Nephron (organoid): ENCODE data around the gene ACTC1.

ENCODE experiments used
- H3K27ac Mint-ChIP-seq, 3 experiments: 2 replicates each; pipeline ENCODE4 v1.8.0; 2020; ENCODE audit warnings: mixed read lengths in 3 of 3, mild to moderate bottlenecking in 2 of 3, moderate library complexity in 1 of 3
- H3K27me3 Mint-ChIP-seq: 2 replicates; pipeline ENCODE4 v1.8.0; 2021; ENCODE audit warnings: low read depth, mild to moderate bottlenecking, moderate library complexity, mixed read lengths
- H3K36me3 Mint-ChIP-seq: 2 replicates; pipeline ENCODE4 v1.8.0; 2020; ENCODE audit warnings: low read depth, mixed read lengths
- H3K4me1 Mint-ChIP-seq: 2 replicates; pipeline ENCODE4 v1.8.0; 2020; ENCODE audit warnings: mixed read lengths
- H3K4me3 Mint-ChIP-seq, 3 experiments: 2 replicates each; pipeline ENCODE4 v1.8.0; 2020; ENCODE audit warnings: mild to moderate bottlenecking in 3 of 3, mixed read lengths in 3 of 3, moderate library complexity in 2 of 3
- H3K9me3 Mint-ChIP-seq: 2 replicates; pipeline ENCODE4 v1.8.0; 2020; ENCODE audit warnings: mixed read lengths
- TF ChIP-seq, protein P1 (sequence below), 3 experiments: fragments of 200-600 bp; sonication (generic); IDR thresholded peaks; one replicate each; pipeline ENCODE4 v1.5.0; 2021; ENCODE audit warnings: antibody characterized with exemption in 3 of 3; ENCODE audit not compliant: unreplicated experiment in 3 of 3

ACTC1 gene

DNA sequence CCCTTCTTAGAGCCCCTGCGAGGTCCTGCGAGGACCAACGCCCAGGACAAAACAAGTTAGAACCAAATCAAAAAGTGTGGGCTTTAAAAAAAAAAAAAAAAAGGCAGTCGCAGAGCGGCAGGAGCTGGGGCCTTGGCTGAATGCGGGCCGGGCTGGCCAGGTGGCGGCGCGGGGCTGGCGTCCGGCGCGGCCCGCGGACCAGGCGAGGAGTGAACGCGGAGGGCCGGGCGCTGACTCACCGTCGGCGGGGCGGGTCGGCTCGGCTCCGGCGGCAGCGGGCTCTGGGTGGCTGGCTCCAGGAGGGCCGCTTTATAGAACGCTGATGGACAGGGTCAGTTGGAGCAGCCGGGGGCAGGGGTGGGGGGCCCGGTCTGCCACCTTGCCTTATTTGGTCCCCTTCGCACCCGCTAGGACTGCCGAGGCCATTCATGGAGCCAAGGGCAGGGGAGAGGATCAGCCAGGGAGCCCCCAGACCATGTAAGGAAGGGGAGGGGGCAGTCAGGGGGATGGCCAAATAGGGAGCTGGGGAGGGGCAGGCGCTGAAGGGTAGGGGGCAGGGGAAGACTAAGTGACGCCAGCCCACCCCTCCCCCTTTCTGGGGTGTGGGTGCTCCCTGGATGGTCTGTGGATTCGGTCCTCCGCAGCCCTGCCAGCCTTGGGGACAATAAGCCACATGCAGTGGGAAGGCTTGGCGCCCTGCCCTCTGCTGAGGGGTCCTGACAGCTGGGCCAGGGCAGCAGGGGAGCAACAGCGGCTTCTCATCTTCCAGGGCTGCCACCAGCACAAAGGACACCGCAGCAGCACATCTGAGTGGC lies at the start of gene ACTC1:
TSS of gene ACTC1 (minus strand) at position 283 of the 815 bp plus-strand sequence. CDS start 741 bp downstream, outside the sequence.
- Mint-ChIP-seq H3K4me1 (peaks cover 27% of the 10 kb centered on the region), H3K27ac (peak within 1 kb of the TSS in 2 of 3 experiments; percentile 35 to 47), H3K4me3 (peak within 1 kb of the TSS; percentile 71 to 91 (median 87)), H3K27me3 (peaks cover 55% of the 10 kb centered on the region), H3K36me3 (peaks cover 7% of the 10 kb centered on the region), H3K9me3 (no peaks in the 10 kb centered on the region)
- TF ChIP-seq, protein P1, sequence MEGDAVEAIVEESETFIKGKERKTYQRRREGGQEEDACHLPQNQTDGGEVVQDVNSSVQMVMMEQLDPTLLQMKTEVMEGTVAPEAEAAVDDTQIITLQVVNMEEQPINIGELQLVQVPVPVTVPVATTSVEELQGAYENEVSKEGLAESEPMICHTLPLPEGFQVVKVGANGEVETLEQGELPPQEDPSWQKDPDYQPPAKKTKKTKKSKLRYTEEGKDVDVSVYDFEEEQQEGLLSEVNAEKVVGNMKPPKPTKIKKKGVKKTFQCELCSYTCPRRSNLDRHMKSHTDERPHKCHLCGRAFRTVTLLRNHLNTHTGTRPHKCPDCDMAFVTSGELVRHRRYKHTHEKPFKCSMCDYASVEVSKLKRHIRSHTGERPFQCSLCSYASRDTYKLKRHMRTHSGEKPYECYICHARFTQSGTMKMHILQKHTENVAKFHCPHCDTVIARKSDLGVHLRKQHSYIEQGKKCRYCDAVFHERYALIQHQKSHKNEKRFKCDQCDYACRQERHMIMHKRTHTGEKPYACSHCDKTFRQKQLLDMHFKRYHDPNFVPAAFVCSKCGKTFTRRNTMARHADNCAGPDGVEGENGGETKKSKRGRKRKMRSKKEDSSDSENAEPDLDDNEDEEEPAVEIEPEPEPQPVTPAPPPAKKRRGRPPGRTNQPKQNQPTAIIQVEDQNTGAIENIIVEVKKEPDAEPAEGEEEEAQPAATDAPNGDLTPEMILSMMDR (IDR thresholded peaks at IDR 0.05; ENCODE audit: unreplicated experiment in 3 of 3): no peak

DNA sequence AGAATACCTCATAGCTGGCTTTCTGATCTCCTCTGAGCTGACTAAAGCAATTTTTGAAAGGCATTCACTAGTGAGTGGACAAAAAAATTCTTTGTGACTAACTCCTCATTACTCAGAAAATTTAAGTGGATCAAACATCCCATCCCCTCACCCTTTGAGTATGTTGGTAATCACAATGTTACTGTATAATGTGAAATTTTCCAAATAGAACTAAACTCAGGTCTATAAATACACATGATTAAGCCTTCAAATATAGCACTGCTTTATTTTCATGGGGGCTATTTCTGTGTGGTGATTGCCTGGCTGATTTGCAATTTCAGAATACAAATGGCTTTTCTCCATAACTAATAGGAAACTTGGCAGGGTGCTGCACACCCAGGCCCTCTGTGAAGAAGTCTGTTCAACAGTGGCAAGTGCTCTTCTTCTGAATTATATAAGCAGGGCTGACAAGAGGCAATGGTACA lies 45.9 kb upstream of the ACTC1 start:
- no peaks in the 10 kb centered on the region for H3K36me3 Mint-ChIP-seq
- H3K4me3 Mint-ChIP-seq: no peak overlapping the region
- no peak overlapping the region for H3K27ac Mint-ChIP-seq
- H3K27me3 Mint-ChIP-seq: no peaks in the 10 kb centered on the region
- TF ChIP-seq, protein P1 (IDR thresholded peaks at IDR 0.05; ENCODE audit: unreplicated experiment in 3 of 3): no peak
- no peaks in the 10 kb centered on the region for H3K9me3 Mint-ChIP-seq
- peaks cover 3% of the 10 kb centered on the region for H3K4me1 Mint-ChIP-seq

DNA sequence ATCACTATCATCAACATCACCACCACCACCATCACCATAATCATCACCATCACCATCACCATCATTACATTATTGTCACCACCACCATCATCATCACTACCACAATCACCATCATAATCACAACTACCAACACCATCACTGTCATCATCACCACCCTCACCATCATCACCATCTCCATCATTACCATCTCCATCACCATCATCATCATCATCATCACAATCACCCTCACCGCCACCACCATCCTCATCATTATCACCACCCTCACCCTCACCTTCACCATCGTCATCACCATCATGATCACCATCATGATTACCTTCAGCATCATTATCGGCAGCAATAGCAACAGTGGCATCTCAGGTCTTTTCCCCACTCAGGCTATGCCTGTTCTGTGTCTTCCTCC lies 42.9 kb upstream of the ACTC1 start:
- H3K9me3 Mint-ChIP-seq: peaks cover 16% of the 10 kb centered on the region
- peaks cover 3% of the 10 kb centered on the region for H3K4me1 Mint-ChIP-seq
- H3K27ac Mint-ChIP-seq: no peak overlapping the region
- TF ChIP-seq, protein P1 (IDR thresholded peaks at IDR 0.05; ENCODE audit: unreplicated experiment in 3 of 3): no peak
- H3K27me3 Mint-ChIP-seq: no peaks in the 10 kb centered on the region
- no peak overlapping the region for H3K4me3 Mint-ChIP-seq
- no peaks in the 10 kb centered on the region for H3K36me3 Mint-ChIP-seq

DNA sequence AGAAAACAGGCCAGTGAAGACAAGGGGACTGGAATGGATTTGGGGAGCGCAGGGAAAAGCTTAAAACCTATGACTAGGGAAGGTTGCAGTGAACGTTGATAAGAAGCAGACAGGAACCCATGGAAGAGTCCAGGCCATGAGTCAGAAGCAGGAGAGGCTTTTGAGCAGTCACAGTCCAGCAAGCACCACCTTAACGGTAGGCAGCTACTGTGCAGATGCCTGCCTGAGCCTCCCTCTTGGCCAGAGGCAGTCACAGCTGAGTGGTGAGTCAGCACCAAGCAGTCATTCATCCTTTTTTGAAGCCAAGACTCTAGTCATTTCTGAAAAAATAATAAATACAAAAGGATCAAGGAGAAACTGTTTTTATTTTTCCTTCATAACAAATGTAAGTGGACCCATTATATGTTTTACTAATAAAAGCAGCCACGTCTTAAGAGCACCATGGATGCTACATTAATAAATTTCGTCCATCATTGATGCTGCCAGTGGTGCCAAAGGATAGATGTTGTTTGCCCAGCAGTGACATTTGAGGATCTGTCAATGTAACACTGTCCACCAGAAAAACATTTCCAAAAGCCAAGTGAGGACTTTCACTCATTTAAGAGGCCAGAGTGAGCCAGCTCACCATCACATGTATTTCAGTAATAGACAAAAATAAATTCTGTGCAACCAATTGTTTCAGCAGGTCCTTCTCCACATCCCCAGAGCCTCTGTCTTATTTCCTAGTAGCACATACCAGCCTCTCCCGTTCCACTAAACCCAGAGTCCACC lies 42.1 kb upstream of the ACTC1 start:
- Mint-ChIP-seq H3K27ac (no peak overlapping the region), H3K4me1 (peaks cover 3% of the 10 kb centered on the region), H3K36me3 (no peaks in the 10 kb centered on the region), H3K9me3 (peaks cover 16% of the 10 kb centered on the region), H3K27me3 (no peaks in the 10 kb centered on the region), H3K4me3 (no peak overlapping the region)
- TF ChIP-seq, protein P1 (IDR thresholded peaks at IDR 0.05; ENCODE audit: unreplicated experiment in 3 of 3): no peak

DNA sequence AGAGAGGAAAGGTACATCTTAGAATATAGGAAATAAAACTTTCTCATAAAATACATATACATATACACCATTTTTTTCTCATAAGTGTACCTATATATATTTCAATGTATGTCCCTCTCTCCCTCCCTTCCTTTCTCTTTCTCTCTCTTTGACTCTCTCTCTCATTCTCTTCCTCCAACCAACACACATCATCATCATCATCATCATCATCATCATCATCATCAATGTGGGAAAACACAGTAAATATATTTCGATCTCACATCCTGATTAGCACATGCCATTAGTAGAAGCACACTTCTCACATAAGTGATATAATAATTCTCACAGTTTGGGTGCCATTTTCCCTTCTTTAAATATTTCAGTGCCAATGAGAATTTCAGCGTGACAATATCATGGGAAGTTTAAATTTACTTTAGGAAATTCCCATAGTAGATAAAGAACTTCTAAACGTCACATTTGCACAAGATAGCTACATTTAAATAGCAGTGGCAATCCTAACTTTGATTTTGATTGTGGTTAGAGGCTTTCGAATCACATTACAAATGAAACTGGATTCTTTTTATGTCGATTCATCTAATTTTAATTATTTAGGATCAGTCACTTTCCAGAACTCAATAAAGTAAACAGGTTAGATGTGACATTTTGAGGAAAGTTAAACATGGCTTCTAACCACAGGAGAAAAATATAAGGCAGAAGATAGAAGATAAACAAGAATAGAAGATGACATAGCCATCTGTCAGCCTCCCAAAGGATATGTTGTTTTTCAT lies 33.0 kb upstream of the ACTC1 start:
- Mint-ChIP-seq H3K4me3 (no peak overlapping the region), H3K27me3 (peaks cover 4% of the 10 kb centered on the region), H3K9me3 (no peaks in the 10 kb centered on the region), H3K27ac (no peak overlapping the region), H3K36me3 (no peaks in the 10 kb centered on the region), H3K4me1 (no peaks in the 10 kb centered on the region)
- TF ChIP-seq, protein P1 (IDR thresholded peaks at IDR 0.05; ENCODE audit: unreplicated experiment in 3 of 3): no peak
